GM19455 (cell line): ENCODE results near the gene GRM8.

ENCODE experiments used
- ATAC-seq: cut with Tn5 transposase; IDR thresholded peaks from one replicate; pipeline ENCODE4 v1.9.1; 2021; ENCODE audit not compliant: unreplicated experiment

The GRM8 gene

DNA sequence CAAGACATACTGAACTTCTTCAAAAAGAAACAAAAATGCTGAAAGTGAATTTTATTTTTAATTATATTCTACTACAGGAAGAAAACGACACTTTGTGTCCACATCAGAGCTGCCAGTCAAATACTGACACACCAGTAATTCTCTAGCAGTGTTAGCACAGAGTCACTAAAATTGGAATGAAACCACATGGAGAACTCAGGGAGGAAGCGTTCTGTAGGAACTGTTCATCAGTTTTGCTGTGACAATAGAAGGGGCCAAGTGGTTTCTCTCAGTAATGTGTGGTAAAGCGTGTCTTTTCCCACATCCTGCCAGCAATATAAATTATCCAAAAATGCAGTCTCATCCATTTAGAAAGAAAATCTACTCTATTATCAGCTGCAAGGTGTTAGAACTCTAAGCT is 683.3 kb downstream of the GRM8 start:
- ATAC-seq: no peak

GRCh38 chr7:126557271-126557670 is 695.5 kb downstream of the GRM8 start:
- ATAC-seq: no peak

GRCh38 chr7:126541406-126541805 is 711.3 kb downstream of the GRM8 start:
- ATAC-seq: no peak

DNA sequence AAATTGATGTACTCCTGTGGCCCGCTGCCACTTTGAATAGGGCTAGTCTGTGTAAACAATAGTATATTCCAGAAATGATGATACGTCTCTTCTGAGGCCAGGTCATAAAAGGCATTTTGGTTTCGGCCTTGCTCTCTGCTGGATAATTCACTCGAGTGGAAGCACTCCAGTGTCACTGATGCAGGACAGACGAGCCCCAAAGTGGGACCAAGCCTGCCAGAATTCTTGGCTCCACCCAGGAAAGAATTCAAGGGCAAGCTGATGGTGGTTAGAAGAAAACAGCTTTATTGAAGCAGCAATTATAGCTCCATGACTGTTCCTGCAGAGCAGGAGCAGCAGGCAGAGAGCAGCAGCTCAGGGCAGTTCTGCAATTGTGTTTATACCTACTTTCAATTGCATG is 717.6 kb downstream of the GRM8 start:
- ATAC-seq: no peak

- ATAC-seq: no peak
Observed at GRCh38 chr7:126533715-126534114, 719.0 kb downstream of the GRM8 start.

GRCh38 chr7:126529833-126530232 is 722.9 kb downstream of the GRM8 start:
- no peak for ATAC-seq

DNA sequence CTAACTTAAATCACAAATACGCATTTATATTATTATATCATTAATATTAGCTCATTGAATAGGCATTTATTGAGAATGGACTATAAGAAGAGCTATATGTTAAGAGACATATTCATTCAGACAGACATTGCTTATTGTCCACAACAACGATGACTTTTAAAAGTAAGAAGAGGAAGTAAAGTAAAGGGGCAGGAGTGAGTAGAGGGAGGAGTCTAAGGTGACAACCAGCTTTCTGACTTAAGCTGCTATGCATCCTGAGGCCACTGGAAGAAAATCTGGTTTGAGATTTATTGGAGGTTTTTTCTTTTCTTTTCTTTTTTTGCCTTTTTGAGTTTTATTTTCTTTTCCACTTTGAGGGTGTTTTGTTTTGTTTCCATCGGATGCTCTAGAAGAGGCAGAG is 723.5 kb downstream of the GRM8 start:
- no peak for ATAC-seq

GRCh38 chr7:126525906-126526305 is 726.8 kb downstream of the GRM8 start:
- ATAC-seq: no peak

DNA sequence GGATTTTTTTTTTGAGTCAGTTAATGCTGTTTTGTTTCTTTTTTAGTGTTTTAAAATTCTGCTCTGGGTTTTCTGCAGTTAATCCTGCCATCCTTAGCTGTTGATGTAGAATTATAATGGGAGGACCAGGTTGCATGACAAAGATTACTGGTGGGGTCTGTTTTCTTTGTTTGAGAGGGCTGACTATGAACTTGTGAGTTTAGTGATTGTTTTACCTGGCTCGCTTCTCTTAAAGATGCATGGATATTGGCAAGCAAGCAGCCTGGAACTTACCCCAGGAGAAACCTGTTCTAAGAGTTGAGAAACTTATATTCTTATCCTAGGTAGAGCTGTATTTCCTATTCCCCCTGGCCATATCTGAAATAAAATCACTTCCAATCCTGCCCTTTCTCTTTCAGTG is 727.8 kb downstream of the GRM8 start:
- no peak for ATAC-seq

GRCh38 chr7:126511046-126511445 is 741.7 kb downstream of the GRM8 start:
- ATAC-seq: no peak

GRCh38 chr7:126501617-126502016 is 751.1 kb downstream of the GRM8 start:
- no peak for ATAC-seq

- no peak for ATAC-seq
Observed at GRCh38 chr7:126499481-126499880, 753.3 kb downstream of the GRM8 start.

- ATAC-seq: no peak
Observed at GRCh38 chr7:126495733-126496132, 757.0 kb downstream of the GRM8 start.

GRCh38 chr7:126495001-126495400 is 757.7 kb downstream of the GRM8 start:
- no peak for ATAC-seq

DNA sequence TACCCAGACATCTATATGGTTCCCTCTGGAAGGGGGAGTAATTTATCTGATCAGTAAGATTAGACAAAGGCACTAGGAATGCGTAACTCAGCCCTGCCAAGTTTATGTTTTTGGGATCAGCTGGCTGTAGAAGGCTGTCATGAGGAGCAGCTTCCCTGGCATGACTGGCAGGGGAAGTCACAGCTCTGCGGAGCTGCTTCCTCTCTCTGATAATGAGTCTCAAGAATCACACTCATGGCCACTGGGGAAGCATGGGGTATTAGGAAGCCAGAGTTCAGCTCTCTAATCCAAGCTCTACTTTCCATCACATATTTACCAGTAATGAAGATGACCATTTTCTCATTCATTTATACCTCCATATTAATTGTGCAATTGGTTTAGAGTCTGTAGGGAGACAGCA is 758.9 kb downstream of the GRM8 start:
- ATAC-seq: no peak

GRCh38 chr7:126489874-126490273 is 762.9 kb downstream of the GRM8 start:
- ATAC-seq: no peak

GRCh38 chr7:126487728-126488442 is 764.9 kb downstream of the GRM8 start:
- ATAC-seq: no peak

DNA sequence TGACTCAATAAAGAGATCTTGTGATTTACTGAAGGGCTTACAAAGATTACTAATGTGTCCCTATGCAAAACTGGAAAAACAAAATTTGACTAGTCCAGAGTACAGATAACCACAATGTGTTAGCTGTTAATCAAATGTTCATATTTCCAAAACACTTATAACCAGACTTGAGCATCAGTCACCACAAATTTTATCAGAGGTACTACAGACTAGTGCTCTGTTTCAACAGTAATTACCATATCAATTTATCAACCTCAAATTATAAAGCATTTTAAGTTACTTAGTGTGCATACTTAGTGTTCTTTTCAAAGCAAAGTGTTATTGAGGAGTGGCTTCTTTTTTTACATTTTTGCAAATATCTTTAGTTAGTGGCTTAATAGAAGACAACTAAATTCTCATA is 765.9 kb downstream of the GRM8 start:
- ATAC-seq: no peak

GRCh38 chr7:126485791-126486190 is 767.0 kb downstream of the GRM8 start:
- no peak for ATAC-seq

DNA sequence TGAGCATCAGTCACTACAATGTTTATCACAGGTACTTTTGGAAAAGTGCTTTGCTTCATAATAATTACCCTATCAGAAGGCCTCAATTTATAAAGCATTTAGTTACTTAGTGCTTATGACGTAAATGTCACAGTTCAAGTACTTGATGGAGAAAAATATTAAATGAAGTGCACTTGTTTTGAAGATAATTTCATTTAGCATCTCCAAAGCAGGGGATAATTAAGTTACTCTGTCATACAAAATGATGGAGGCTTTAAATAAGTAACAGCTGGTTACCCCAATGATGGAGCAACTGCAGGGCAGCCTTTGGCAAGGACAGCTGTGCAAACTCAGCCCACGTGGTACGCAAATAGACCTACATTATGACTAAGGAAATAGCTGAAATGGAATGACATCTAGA is 768.8 kb downstream of the GRM8 start:
- ATAC-seq: no peak

DNA sequence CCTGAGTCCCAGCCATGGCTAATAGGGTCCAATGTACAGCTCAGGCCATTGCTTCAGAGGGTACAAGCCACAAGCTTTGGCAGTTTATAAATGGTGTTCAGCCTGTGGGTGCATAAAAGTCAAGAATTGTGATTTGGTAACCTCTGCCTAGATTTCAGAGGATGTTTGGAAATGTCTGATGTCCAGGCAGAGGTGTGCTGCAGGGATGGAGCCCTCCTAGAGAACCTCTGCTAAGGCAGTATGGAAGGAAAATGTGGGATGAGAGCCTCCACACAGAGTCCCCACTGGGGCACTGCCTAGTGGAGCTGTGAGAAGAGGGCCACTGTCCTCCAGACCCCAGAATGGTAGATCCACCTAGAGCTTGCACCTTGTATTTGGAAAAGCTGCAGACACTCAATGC is 779.9 kb downstream of the GRM8 start:
- ATAC-seq: no peak

- ATAC-seq: no peak
Observed at GRCh38 chr7:126462405-126462804, 790.3 kb downstream of the GRM8 start.

- ATAC-seq: no peak
Observed at GRCh38 chr7:126460664-126461063, 792.1 kb downstream of the GRM8 start.
